NCI-H146 treated with DMSO at 0.1 percent for 48 hours (cell line): ENCODE data around the gene PRMT1.
A peak's percentile ranks its signal among the peaks of the same experiment; 100 is the strongest.

ENCODE experiments used
- DNase-seq: peaks from one replicate; lab custom pipeline; 2025; ENCODE audit not compliant: unreplicated experiment; lab: John Stamatoyannopoulos, UW

PRMT1 gene

DNA sequence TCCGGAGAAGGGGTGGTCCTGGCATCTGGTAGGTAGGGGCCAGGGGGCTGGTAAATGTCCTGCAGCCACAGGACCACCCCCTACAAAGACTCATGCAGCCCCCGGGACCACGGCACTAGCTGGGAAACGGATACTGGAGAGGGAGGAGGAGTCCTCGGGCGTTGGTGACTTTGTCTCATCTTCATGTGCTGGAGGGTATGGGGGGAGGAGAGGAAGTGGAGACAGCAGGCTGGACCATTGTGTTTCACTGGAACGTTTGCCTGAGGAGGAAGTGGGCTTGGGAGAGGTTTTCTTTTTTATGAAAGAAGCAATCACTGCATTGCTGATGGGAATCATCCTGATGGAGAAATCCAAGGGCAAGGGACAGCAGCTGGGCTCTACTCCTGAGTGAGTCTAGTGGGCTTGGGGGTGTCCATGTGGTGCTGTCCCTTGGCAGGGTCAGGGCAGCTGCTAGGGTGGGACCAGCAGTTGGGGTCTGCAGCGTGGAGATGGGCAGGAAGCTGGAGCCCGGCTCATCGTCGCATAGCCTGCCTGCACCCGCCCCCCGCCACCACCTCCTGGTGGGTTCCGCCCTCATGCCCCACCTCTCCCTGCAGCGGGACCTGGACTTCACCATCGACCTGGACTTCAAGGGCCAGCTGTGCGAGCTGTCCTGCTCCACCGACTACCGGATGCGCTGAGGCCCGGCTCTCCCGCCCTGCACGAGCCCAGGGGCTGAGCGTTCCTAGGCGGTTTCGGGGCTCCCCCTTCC, 10.7 kb downstream of the PRMT1 start:
- no peak for DNase-seq

DNA sequence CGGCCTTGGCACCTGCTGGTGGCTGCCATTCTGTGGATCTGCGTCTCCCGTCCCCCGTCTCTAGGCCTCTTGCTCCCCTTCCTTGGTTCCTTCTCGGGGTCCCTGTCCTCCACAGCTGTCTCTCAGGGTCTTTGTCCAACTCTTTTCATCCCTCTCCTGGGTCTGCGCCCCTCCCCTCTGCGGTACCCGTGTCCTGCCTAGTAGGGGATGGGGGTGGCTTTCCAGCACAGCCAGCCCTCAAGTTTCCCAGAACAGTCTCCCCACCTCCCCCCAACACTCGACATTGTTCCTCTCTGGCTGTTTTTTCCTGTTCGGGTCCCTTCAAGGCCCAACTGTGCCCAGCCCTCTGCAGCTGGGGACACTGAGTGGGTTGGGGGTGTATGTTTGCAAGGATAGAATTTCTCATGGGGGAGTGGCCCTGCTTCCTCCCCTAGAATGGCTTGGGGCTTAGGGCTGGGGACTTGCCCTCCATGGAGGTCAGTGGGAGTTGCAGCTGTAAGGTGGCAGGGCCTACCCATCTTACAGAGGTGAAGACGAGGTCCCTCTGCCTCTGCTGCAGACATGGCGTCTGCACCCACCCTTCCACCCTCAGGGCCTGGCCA, 11.6 kb downstream of the PRMT1 start:
- DNase-seq = no peak

DNA sequence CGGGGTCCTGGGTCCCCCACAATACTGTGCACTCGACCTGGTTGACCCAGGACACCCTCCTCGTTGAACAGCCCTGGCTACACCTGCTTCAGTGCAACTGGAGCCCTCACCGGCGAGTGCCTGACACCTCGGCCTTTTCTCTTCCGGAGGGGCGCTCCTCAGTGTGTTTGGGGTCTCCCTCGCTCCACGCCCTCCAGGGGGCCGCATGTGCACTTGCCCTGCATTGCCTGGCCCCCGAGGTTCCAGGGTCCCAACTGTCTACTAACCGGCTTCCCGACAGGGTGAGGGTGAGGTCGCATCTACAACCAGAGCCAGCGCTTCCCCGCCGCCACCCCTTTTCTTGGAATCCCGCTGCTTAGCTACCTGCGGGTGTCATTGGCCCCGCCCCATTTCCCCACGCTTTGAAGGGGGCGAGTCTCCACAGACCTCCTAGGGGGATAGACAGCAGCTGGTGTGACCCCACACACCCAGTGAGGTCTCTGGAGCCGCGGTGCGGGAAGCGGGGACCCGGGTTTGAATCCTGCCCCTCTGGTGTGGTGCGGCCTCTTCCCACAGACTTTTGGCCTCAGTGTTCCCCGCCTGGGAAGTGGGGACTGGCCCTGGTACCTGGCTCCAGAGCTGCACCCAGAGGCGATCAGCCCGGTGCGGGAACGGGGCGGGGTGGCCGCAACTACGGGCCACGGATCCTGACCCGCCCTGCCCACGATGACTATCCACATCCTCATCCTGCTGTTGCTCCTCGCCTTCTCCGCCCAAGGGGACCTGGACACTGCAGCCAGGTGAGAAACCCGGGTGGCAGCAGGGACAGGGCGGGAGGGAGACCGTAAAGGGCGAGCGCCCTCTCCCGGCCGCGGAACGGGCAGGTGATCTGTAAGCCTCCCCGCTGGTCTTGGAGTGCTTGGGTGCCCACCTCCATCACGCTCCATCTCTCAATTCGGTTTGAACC, 12.3 kb downstream of the PRMT1 start, which contains the start of gene ADM5:
Gene ADM5, plus strand, starts transcription at position 462 of the 946 bp plus-strand sequence. Its CDS starts 244 bp downstream, at position 706.
- peak; percentile 75 for DNase-seq

DNA sequence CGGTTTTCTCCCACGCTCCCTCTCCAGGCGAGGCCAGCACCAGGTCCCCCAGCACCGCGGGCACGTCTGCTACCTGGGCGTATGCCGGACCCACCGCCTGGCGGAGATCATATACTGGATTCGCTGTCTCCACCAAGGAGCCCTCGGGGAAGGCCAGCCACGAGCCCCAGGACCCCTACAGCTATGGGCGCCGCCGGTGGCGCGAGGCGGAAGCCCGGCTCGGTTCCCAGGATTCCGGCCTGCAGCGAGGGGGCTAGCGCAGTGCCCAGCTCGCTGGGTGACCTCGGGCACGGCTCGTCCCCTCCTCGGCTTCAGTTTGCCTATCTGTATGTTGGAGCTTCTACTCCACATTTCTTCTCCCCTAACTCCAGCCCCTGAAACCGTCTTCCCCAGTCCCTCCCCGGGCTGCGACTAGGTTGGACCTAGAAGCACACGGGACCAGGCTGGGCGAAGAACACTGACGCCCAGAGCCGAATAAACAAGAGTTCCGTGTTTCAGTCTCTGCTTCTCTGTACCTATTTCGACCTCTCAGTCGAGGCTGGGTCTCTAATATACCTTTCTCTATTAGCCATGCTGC, 13.1 kb downstream of the PRMT1 start:
- peak; percentile 60 for DNase-seq

DNA sequence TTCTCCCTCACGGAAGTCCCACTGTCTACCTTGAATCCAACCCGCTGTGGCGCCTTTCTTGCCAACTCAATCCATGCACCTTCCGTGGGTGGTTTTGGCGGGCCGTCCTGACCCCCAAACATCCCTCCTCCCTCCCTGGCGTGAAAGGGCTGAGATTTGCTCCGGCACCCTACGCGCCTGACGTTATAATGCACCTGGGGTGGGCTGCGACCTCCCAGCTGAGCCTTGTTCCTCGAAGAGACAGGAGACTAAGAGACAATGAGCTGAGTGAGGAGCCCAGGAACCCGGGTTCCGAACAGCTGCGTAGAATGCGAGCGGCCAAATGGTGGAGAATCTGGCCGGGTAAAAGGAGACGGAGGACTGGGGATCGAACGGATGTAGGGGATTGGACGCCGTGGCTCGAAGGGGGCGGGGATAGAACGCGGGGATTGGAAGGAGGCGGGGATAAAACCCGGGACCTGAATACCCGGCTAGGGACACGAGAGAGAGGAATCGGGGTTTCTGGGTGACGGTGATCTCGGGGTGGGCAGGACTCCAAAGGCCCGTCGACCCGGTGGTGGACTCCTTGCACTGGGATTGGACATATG, 13.7 kb downstream of the PRMT1 start, which contains the start of gene CPT1C:
Gene CPT1C, plus strand, starts transcription at position 461 of the 587 bp plus-strand sequence. CDS start 1,137 bp downstream, outside the sequence.
- DNase-seq = peak; percentile 97

DNA sequence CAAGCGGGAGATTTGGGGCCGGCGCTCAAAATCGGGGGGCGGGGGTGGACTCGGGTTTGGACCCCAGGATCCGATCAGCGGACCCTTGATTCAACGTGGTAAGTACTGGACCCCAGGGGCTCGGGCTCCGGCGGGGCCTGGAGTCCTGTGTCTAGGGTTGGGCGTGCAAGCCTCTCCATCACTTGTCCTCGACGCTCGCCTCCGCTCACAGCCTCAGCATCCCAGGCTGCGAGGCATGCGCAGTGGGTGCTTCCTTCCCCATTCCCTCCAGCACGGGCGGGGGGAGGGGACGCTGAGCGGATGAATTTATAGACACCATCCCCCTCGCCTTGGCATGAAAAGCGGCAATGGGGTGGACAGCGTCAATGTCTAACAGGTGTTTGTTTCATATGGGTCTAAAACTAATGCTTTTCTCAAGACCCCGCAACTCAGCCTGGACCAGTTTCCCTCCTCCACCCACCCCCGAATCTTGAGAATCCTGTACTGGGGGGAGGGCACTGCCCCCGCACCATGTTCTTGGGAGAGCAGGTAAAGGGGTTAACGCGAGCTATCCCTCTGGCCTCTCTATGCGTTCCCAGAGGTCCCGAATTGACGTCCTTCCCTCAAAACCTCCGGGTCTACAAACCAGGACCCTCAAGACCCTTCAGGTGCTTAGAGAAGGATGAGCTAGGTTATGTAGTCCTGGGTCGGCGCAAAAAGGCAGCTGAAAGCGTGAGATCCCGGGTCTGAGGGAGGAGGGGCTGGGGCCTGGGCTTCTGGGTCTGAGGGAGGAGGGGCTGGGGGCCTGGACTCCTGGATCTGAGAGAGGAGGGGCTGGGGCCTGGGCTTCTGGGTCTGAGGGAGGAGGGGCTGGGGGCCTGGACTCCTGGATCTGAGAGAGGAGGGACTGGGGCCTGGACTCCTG, 14.4 kb downstream of the PRMT1 start:
- DNase-seq = peak; percentile 56

DNA sequence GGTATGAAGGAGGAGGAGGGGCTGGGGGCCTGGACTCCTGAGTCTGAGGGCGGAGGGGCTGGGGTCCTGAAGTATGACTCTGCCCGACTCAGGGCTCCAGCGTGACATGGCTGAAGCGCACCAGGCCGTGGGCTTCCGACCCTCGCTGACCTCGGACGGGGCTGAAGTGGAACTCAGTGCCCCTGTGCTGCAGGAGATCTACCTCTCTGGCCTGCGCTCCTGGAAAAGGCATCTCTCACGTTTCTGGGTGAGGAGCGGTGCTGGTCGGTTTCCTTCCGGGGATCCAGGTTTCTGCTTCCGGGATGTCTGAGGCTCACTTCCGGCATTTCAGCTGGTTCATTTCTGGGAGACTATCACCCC, 15.1 kb downstream of the PRMT1 start:
- no peak for DNase-seq

DNA sequence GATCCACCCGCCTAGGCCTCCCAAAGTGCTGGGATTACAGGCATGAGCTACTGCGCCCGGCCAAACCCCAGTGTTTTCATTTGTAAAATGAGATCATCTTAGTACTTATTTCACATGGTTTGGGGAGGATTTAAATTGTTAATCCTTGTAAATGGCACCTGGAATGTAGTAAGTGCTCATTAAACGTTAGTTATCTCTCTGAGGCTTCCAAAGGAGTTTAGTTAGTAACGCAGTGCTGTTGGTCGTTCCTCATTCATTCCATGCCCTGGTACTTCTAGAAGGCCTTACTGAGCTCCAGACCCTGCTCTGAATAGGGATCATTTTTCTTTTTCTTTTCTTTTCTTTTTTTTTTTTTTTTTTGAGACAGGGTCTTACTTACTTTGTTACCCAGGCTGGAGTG, 19.0 kb downstream of the PRMT1 start:
- DNase-seq = no peak

DNA sequence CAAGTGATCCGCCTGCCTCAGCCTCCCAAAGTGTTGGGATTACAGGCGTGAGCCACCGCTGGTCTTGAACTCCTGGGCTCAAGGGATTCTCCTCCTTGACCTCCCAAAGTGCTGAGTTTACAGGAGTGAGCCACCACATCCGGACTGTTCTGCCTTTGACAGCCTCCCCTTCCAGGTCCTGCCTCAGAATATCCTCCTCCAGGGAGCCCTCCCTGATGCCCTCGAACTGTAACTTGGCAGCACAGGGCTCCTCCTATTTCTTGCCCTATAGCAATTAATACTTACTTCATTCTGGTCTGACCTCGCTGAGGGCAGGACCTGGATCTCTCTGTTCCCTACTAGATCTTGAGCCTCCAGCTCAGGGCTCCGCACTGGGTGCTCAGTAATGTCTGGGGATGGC, 19.8 kb downstream of the PRMT1 start:
- DNase-seq = no peak

DNA sequence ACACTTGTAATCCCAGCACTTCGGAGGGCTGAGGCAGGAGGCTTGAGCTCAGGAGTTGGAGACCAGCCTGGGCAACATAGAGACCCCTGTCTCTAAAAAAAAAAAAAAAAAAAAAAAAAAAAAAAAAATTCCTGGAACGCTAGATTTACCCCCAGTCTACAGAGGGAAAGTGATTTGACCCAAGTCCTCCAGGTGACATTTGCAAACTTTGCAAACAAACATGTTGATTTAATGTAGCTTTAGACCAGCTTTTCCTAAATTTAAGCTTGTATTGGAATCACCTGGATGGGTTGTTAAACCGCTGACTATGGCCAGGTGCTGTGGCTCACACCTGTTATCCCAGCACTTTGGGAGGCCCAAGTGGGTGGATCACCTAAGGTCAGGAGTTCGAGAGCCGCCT, 22.3 kb downstream of the PRMT1 start:
- no peak for DNase-seq

DNA sequence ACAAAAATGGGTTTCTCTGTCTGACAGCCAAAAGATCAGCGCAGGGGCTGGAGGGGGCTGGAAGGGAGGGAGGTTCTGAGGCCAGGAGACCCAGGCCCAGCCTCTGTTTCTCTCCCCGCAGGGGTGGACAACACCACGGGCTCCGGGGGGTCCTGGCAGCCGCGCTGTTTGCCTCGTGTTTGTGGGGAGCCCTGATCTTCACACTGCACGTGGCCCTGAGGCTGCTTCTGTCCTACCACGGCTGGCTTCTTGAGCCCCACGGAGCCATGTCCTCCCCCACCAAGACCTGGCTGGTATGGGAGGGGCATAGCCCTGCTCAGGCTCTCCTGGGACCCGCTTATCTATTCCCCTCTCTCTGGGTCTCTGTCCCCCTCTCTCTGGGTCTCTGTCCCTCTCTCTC, 23.5 kb downstream of the PRMT1 start:
- no peak for DNase-seq

DNA sequence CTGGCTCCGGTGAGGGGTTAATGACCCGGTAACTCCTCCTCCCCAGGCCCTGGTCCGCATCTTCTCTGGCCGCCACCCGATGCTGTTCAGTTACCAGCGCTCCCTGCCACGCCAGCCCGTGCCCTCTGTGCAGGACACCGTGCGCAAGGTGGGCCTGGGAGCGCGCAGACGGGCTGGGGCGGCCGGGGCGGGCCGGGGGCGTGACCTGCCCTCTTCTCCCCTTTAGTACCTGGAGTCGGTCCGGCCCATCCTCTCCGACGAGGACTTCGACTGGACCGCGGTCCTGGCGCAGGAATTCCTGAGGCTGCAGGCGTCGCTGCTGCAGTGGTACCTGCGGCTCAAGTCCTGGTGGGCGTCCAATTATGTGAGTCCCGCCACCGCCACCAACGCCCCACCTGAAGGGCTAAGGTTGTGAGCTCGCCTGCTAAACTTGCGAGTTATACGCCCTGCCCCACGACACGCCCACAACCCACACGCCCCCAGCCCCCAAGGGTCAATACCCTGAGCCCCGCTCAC, 24.3 kb downstream of the PRMT1 start:
- no peak for DNase-seq

DNA sequence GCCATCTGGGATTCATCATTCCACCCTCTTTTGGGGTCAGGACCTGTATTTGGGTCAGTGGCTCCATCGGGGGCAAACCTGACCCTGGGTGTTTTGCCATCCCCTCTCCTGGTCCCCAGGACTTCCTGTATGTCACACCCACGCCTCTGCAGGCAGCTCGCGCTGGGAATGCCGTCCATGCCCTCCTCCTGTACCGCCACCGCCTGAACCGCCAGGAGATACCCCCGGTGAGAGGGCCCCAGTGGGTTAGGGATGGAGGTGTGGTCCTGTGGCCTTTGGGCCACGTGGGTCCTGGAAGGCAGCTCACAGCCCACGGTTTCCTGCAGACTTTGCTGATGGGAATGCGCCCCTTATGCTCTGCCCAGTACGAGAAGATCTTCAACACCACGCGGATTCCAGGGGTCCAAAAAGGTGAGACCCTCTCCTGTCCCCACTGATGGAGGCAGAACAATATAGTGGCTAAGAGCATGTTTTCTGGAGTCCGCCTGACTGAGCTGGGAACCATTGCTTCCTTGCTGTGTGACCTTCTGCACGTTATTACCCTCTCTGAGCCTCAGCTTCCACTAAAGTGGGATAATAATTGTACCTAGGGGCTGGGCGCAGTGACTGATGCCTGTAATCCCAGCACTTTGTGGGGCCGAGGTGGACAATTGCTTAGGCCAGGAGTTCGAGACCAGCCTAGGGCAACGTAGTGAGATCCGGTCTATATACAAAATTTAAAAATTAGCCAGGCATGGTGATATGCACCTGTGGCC, 28.0 kb downstream of the PRMT1 start:
- no peak for DNase-seq

DNA sequence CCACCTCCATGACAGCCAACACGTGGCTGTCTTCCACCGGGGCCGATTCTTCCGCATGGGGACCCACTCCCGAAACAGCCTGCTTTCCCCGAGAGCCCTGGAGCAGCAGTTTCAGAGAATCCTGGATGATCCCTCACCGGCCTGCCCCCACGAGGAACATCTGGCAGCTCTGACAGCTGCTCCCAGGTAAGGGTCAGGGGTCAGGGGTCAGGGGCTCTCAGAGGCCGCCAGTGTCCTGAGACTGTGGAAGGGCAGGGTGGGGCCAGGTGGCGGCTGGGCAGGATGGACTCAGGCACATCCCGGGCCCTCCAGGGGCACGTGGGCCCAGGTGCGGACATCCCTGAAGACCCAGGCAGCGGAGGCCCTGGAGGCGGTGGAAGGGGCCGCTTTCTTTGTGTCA, 28.8 kb downstream of the PRMT1 start:
- no peak for DNase-seq

DNA sequence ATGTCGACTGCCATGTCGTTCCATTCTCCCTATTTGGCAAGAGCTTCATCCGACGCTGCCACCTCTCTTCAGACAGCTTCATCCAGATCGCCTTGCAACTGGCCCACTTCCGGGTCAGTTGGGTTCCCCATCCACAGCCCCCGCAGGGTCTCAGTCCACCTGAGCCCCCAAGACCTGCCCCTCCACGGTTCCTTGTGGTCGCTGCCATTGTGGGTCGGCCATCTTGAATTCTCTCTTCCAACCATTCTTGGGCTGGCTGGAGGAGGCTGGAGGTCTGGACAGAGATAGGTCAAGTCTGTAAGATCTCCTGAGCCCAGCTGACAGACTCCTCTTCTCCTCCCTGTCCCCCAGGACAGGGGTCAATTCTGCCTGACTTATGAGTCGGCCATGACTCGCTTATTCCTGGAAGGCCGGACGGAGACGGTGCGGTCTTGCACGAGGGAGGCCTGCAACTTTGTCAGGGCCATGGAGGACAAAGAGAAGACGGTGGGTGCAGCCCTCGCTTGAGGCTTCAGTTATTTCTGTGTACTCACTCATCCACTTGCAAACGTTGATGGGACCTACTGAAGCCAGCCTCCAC, 33.4 kb downstream of the PRMT1 start:
- no peak for DNase-seq

DNA sequence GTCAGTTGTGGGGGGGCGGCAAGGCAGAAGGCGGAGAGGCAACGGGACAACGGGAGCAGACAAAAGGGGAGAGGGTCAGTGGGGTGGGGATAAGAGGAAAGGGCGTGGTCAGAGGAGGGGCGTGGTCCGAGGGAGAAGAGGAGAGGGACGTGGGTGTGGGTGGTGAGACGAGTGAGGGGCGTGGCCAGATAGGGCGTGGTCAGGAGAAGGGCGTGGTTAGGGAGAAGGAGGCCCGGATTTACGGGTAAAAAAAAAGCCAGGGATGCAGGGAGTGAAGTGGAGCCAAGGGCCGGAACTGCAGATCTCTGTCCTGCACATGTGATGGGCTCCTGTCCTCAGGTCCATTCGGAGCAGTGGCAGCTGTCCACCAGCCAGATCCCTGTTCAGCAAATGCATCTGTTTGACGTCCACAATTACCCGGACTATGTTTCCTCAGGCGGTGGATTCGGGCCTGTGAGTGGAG, 35.4 kb downstream of the PRMT1 start:
- no peak for DNase-seq

DNA sequence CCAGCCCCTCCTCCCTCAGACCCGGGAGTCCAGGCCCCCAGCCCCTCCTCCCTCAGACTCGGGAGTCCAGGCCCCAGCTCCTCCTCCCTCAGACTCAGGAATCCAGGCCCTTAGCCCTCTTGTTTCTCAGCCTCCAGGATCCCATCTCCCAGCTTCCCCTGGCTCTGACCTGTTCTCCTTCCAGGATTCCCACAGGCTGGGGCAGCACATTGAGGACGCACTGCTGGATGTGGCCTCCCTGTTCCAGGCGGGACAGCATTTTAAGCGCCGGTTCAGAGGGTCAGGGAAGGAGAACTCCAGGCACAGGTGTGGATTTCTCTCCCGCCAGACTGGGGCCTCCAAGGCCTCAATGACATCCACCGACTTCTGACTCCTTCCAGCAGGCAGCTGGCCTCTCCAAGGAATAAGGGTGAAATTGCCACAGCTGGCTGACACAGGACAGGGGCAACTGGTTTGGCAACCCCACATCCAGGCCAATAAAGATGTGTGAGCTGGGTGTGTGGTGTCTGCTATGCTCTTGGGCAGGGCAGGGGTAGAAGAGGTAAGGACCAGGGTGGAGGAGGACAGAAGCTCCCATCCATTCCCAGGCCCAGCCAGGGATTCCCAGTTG, 36.3 kb downstream of the PRMT1 start:
- no peak for DNase-seq

DNA sequence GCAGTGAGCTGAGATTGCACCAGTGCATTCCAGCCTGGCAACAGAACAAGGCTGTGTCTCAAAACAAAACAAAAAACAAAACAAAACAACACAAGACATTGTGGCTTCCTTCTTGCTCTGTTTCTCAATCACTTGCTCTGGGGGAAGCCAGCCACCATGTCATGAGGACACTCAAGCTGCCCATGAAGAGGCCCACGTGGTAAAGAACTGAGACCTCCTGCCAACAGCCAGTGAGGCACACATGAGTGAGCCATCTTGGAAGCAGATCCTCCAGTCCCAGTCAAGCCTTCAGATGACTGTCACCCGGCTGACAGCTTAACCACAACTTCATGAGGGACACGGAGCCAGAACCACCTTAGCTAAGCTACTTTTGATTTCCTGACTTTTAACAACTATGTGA, 39.1 kb downstream of the PRMT1 start:
- DNase-seq = no peak
